AG04450 (cell line): ENCODE results near the gene RAPGEF1. TPM values are rescaled to one million over a fixed set of nuclear protein-coding genes. Genes with fewer than 3 reads are reported as not detected.
A peak's percentile ranks its signal among the peaks of the same experiment; 100 is the strongest.

Source experiments
- CTCF ChIA-PET: fragments of 300-600, 350-600 bp; formaldehyde crosslinking; extraction: SDS; loops from one replicate; lab custom pipeline; 2022; ENCODE audit warnings: antibody characterized with exemption, inconsistent platforms; lab: Charles Lee
- POLR2A ChIA-PET: fragments of 350-600 bp; formaldehyde crosslinking; extraction: SDS; loops from one replicate; lab custom pipeline; 2021; ENCODE audit warnings: antibody characterized with exemption, inconsistent platforms; lab: Yijun Ruan, JAX
- DNase-seq: peaks from one replicate; pipeline ENCODE4 v3.0.0-alpha.2; 2011; ENCODE audit warnings: low read depth, low spot score
- H3K27ac ChIP-seq: one replicate; pipeline ENCODE4 v1.5.1; 2012; ENCODE audit warnings: low read depth, low read length, control low read depth
- H3K27me3 ChIP-seq: one replicate; pipeline ENCODE4 v1.6.0; 2012; ENCODE audit warnings: low read length; ENCODE audit not compliant: control insufficient read depth, insufficient read depth
- H3K4me3 ChIP-seq: 2 replicates; pipeline ENCODE4 v1.5.1; 2011; ENCODE audit warnings: mild to moderate bottlenecking, low read depth, low read length, control low read depth
- H3K9me3 ChIP-seq: 2 replicates; pipeline ENCODE4 v1.5.1; 2012; ENCODE audit warnings: low read length; ENCODE audit not compliant: control insufficient read depth, insufficient read depth
- polyA plus RNA-seq: library from polyadenylated mRNA; depleted of rRNA; stranded (reverse); fragments of >200 nt; gene quantifications from 2 replicates; pipeline ENCODE4 v1.2.3, GENCODE V29; 2011
- TF ChIP-seq, protein P1 (sequence below): IDR thresholded peaks from 2 replicates; pipeline ENCODE4 v1.5.1; 2011; ENCODE audit warnings: low read depth, low read length, control low read depth, inconsistent platforms

RAPGEF1 gene
- polyA plus RNA-seq, 1 experiment: 27.6 TPM

DNA sequence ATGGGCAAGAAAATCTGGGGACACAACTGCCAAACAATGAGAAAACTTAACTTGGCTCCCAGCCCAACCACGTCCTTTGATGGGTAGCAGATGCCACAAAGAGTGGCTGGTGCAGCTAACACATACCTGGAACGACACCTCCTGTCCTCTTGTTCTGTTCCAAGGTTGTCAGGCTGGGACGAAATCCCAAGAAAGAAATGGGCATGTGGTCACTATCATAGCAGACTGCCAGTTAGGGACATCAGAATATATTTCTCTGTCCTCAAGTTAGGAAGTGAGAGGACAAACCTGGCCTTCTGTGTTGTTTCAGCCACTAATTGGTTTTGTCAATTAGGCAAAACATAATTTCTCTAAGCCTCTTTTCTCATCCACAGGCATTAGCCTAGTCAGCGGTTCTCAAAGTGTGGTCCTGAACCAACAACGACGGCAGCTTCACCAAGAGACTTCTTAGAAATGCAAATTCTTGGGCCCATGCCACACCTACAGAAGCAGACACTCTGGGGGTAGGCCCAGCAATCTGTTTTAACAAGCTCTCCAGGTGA, 63.4 kb downstream of the RAPGEF1 start:
- Histone ChIP-seq H3K9me3 (peaks cover 3% of the 10 kb centered on the region), H3K4me3 (no peak overlapping the region), H3K27me3 (peaks cover 2% of the 10 kb centered on the region), H3K27ac (peak overlapping the region; percentile 83)
- no peak for DNase-seq
- ChIA-PET POLR2A (interaction anchor here (1.2 to 3.3 kb wide), 6 partner anchors 9 to 67 kb away, joined by 3 to 22 read pairs (median 14); partner anchors contain the start of gene RAPGEF1), CTCF (interaction anchor here (3.2 kb wide), 1 partner anchor 20 kb away, joined by 11 read pairs; no protein-coding TSS in a partner anchor)
- TF ChIP-seq, protein P1, sequence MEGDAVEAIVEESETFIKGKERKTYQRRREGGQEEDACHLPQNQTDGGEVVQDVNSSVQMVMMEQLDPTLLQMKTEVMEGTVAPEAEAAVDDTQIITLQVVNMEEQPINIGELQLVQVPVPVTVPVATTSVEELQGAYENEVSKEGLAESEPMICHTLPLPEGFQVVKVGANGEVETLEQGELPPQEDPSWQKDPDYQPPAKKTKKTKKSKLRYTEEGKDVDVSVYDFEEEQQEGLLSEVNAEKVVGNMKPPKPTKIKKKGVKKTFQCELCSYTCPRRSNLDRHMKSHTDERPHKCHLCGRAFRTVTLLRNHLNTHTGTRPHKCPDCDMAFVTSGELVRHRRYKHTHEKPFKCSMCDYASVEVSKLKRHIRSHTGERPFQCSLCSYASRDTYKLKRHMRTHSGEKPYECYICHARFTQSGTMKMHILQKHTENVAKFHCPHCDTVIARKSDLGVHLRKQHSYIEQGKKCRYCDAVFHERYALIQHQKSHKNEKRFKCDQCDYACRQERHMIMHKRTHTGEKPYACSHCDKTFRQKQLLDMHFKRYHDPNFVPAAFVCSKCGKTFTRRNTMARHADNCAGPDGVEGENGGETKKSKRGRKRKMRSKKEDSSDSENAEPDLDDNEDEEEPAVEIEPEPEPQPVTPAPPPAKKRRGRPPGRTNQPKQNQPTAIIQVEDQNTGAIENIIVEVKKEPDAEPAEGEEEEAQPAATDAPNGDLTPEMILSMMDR: no peak

- Histone ChIP-seq H3K9me3 (no peaks in the 10 kb centered on the region; the same call in 1 of the 2 replicates), H3K27me3 (peaks cover 5% of the 10 kb centered on the region), H3K27ac (no peak overlapping the region), H3K4me3 (no peak overlapping the region)
- POLR2A ChIA-PET: interaction anchor here (0.6 kb wide), 1 partner anchor 630 kb away, joined by 4 read pairs; no protein-coding TSS in a partner anchor
- CTCF ChIA-PET: interaction anchor here (0.6 kb wide), 1 partner anchor 9 kb away, joined by 3 read pairs; no protein-coding TSS in a partner anchor
- TF ChIP-seq, protein P1: no peak
- DNase-seq: no peak
These were observed 64.3 kb downstream of the RAPGEF1 start for GRCh38 chr9:131675437-131676022.

GRCh38 chr9:131674425-131675421, 65.2 kb downstream of the RAPGEF1 start:
- CTCF ChIA-PET: interaction anchor here (0.6 kb wide), 1 partner anchor 8 kb away, joined by 3 read pairs; no protein-coding TSS in a partner anchor
- H3K27ac ChIP-seq: no peak overlapping the region
- DNase-seq: no peak

DNA sequence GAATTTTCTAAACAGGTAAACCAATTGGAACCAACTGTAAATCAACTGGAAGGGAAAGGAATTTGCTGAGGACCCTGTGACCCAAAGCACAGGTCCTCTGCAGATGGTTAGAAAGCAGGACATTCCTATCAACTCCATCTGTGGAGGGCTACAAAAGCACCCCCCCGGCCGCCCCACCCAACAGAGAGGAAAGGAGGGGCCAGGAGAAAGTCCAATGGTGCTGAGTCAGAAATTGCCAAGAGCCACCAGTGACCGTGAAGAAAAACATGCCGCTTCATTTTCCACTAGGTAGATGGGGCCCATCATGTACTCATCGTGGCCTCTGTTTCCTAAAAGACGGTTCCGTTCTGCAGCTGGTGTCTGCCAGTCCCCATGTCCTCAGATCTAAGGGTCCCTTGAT, 66.3 kb downstream of the RAPGEF1 start:
- TF ChIP-seq, protein P1: no peak
- H3K9me3 ChIP-seq: no peaks in the 10 kb centered on the region; the same call in 1 of the 2 replicates
- POLR2A ChIA-PET: no interaction called here
- H3K27ac ChIP-seq: no peak overlapping the region
- CTCF ChIA-PET: no interaction called here
- DNase-seq: no peak
- peaks cover 11% of the 10 kb centered on the region for H3K27me3 ChIP-seq
- H3K4me3 ChIP-seq: no peak overlapping the region

More at GRCh38 chr9:131674425-131675421, 65.2 kb downstream of the RAPGEF1 start:
- POLR2A ChIA-PET: no interaction called here
- Histone ChIP-seq H3K4me3 (no peak overlapping the region), H3K9me3 (no peaks in the 10 kb centered on the region; the same call in 1 of the 2 replicates), H3K27me3 (peaks cover 10% of the 10 kb centered on the region)
- TF ChIP-seq, protein P1: no peak
